K562 (cell line): ENCODE measurements around the gene DTD1. TPM values are rescaled to one million over a fixed set of nuclear protein-coding genes. Genes with fewer than 3 reads are reported as not detected.

Experiments used
- ATAC-seq: fragments of 200-7000 bp; cut with Tn5 transposase; 3 replicates; pipeline ENCODE4 v1.9.1; 2020; ENCODE audit warnings: moderate library complexity
- BruUV-seq: library from RNA; stranded (reverse); fragments of 400-500 nt; replicated peaks from 2 replicates; lab custom pipeline; 2021; lab: Mats Ljungman, UMichigan
- CTCF ChIA-PET: fragments of 300-600 bp; formaldehyde crosslinking; extraction: SDS; loops from one replicate; lab custom pipeline; 2021; ENCODE audit warnings: low intra/inter-chr PET ratio; lab: Yijun Ruan, JAX
- POLR2A ChIA-PET: fragments of 300-600, 350-650 bp; sonication (Branson Sonifier 250); formaldehyde crosslinking; extraction: SDS; loops from one replicate; lab custom pipeline; 2021; ENCODE audit warnings: antibody characterized with exemption, inconsistent platforms; lab: Yijun Ruan, JAX
- DNase-seq, 4 experiments: peaks; one replicate each; pipeline versions ENCODE4 v3.0.0 to v3.0.0-alpha.2; 2011 to 2018; ENCODE audit warnings: low spot score in 3 of 4, mixed read lengths in 3 of 4; ENCODE audit errors: extremely low read depth in 1 of 4
- FAIRE-seq: peaks from 2 replicates; lab custom pipeline; 2011; peaks lifted over from hg19 to GRCh38; lab: Jason Lieb, UNC
- H2AFZ ChIP-seq: 2 replicates; pipeline ENCODE4 v1.6.0; 2011; ENCODE audit warnings: low read depth, low read length, control low read depth, inconsistent platforms
- H3K27ac ChIP-seq: fragments of 200-600 bp; 3 replicates; pipeline ENCODE4 v1.8.0; 2011; ENCODE audit warnings: low read depth, mild to moderate bottlenecking, control low read depth, inconsistent platforms, low read length, moderate library complexity, mixed read lengths; ENCODE audit errors: extremely low read depth
- H3K27me3 ChIP-seq, 2 experiments: fragments of 300-600 bp in 1 of 2; 2 replicates in 1 of 2; 3 replicates in 1 of 2; pipeline versions ENCODE4 v1.6.0 to v1.8.0; 2011; ENCODE audit warnings: inconsistent platforms in 2 of 2, low read length in 2 of 2, mild to moderate bottlenecking in 1 of 2, mixed read lengths in 1 of 2, moderate library complexity in 1 of 2; ENCODE audit not compliant: control insufficient read depth in 2 of 2, insufficient read depth in 2 of 2
- H3K36me3 ChIP-seq: fragments of 300-600 bp; 3 replicates; pipeline ENCODE4 v1.8.0; 2011; ENCODE audit warnings: mild to moderate bottlenecking, low read length, inconsistent platforms; ENCODE audit not compliant: control insufficient read depth, insufficient read depth
- H3K4me1 ChIP-seq, 2 experiments: fragments of 200-600 bp in 1 of 2; replicated peaks in 1 of 2; 2 replicates in 1 of 2; 3 replicates in 1 of 2; pipeline versions ENCODE4 v1.5.1 to v1.8.0; 2011; ENCODE audit warnings: inconsistent platforms in 2 of 2, low read length in 2 of 2, mild to moderate bottlenecking in 1 of 2, mixed read lengths in 1 of 2, moderate library complexity in 1 of 2; ENCODE audit not compliant: control insufficient read depth in 2 of 2, insufficient read depth in 2 of 2
- H3K4me2 ChIP-seq: 2 replicates; pipeline ENCODE4 v1.6.1; 2011; ENCODE audit warnings: low read length, control low read depth, inconsistent platforms, mixed read lengths; ENCODE audit not compliant: insufficient read depth
- H3K4me3 ChIP-seq: fragments of 200-600 bp; sonication (generic), shearing (Covaris generic); 2 replicates; pipeline ENCODE4 v1.5.1; 2016; ENCODE audit warnings: control low read depth, inconsistent platforms
- H3K79me2 ChIP-seq: fragments of 200-600 bp; 3 replicates; pipeline ENCODE4 v1.8.0; 2011; ENCODE audit warnings: low read length, inconsistent platforms; ENCODE audit not compliant: control insufficient read depth, insufficient read depth
- H3K9ac ChIP-seq, 2 experiments: 2 replicates each; pipeline versions ENCODE4 v1.6.0 to v1.6.1; 2011; ENCODE audit warnings: low read depth in 2 of 2, low read length in 2 of 2, control low read depth in 1 of 2, inconsistent platforms in 1 of 2, mild to moderate bottlenecking in 1 of 2, mixed read lengths in 1 of 2; ENCODE audit not compliant: insufficient read depth in 1 of 2
- H3K9me1 ChIP-seq: one replicate; pipeline ENCODE4 v1.6.0; 2011; ENCODE audit warnings: inconsistent platforms, mild to moderate bottlenecking, low read length, moderate library complexity; ENCODE audit not compliant: control insufficient read depth, insufficient read depth
- H3K9me3 ChIP-seq: replicated peaks from 2 replicates; pipeline ENCODE4 v1.5.1; 2011; ENCODE audit warnings: low read depth, low read length, inconsistent platforms; ENCODE audit not compliant: control insufficient read depth, insufficient read depth
- H4K20me1 ChIP-seq: replicated peaks from 2 replicates; pipeline ENCODE4 v1.6.1; 2011; ENCODE audit warnings: low read length, inconsistent platforms, mixed read lengths; ENCODE audit not compliant: control insufficient read depth, insufficient read depth
- CLOCK ChIP-seq: fragments of 250-450 bp; sonication (Bioruptor Pico); IDR thresholded peaks from 2 replicates; pipeline ENCODE4 v1.4.0; 2020; ENCODE audit warnings: mild to moderate bottlenecking, moderate library complexity, borderline replicate concordance
- FUS ChIP-seq: fragments of 200-400 bp; formaldehyde crosslinking; optimal IDR thresholded peaks from 2 replicates; pipeline ENCODE3; 2017; ENCODE audit warnings: low read depth, low read length
- HDAC6 ChIP-seq: IDR thresholded peaks from 2 replicates; pipeline ENCODE4 v1.6.1; 2012; ENCODE audit warnings: low read depth, mild to moderate bottlenecking, control low read depth, inconsistent platforms, low read length, moderate library complexity
- MBD1 ChIP-seq: fragments of 250-450 bp; sonication (Bioruptor Pico); IDR thresholded peaks from 2 replicates; pipeline ENCODE4 v1.8.0; 2022; ENCODE audit warnings: inconsistent platforms
- POLR2G ChIP-seq: fragments of 200-400 bp; formaldehyde crosslinking; IDR thresholded peaks from 2 replicates; pipeline ENCODE4 v1.6.1; 2017; ENCODE audit warnings: low read depth, mild to moderate bottlenecking, antibody characterized with exemption, low read length, moderate library complexity
- PURB ChIP-seq: sonication (generic); formaldehyde crosslinking; IDR thresholded peaks from 2 replicates; pipeline ENCODE4 v1.9.0; 2021; ENCODE audit warnings: low read depth, mild to moderate bottlenecking, missing genetic modification reagents
- SMARCA4 ChIP-seq: fragments of 450-650 bp; IDR thresholded peaks from 2 replicates; pipeline ENCODE4 v1.6.1; 2016
- USF1 ChIP-seq: sonication (generic); formaldehyde crosslinking; IDR thresholded peaks from 2 replicates; pipeline ENCODE4 v1.9.0; 2022; ENCODE audit warnings: mild to moderate bottlenecking, missing genetic modification reagents
- ZBTB5 ChIP-seq: fragments of 450-650 bp; IDR thresholded peaks from 2 replicates; pipeline ENCODE4 v1.6.1; 2017; ENCODE audit warnings: antibody characterized with exemption
- ZNF280B ChIP-seq: fragments of 250-450 bp; sonication (Bioruptor Pico); IDR thresholded peaks from 2 replicates; pipeline ENCODE4 v1.5.1; 2021; ENCODE audit warnings: mild to moderate bottlenecking
- ZNF354B ChIP-seq: fragments of 250-450 bp; sonication (Bioruptor Pico); IDR thresholded peaks from 2 replicates; pipeline ENCODE4 v1.4.0; 2020
- ZNF408 ChIP-seq: fragments of 250-450 bp; sonication (Bioruptor Pico); IDR thresholded peaks from 2 replicates; pipeline ENCODE4 v1.4.0; 2020; ENCODE audit warnings: low read depth, mild to moderate bottlenecking, moderate library complexity
- ZNF57 ChIP-seq: fragments of 450-650 bp; formaldehyde crosslinking; IDR thresholded peaks from 2 replicates; pipeline ENCODE4 v1.4.0; 2020; ENCODE audit warnings: mild to moderate bottlenecking, moderate library complexity
- WGBS: fragments of 100-300 bp; shearing (Covaris generic); methylation state at CpG from one replicate; pipeline ENCODE4 v1.1.6; 2016; ENCODE audit warnings: low coverage, mixed read lengths; ENCODE audit not compliant: insufficient coverage; ENCODE audit errors: missing lambda C conversion rate; 5-methylcytosine and 5-hydroxymethylcytosine counted together
- in situ Hi-C: fragments of 300-500 bp; cut with MboI; formaldehyde crosslinking; loops from 4 replicates; pipeline ENCODE4 v1.15.0; 2018; ENCODE audit warnings: inconsistent platforms, mixed read lengths
- intact Hi-C: fragments of 100-400 bp; cut with micrococcal nuclease; formaldehyde crosslinking; loops from 2 replicates; pipeline ENCODE4 v1.14.2; 2022
- polyA plus RNA-seq, 8 experiments: library from polyadenylated mRNA; depleted of rRNA in 4 of 8; stranded (reverse) in 5 of 8; unstranded in 3 of 8; fragments of >200 nt; fragmentation: Nextera tagmentation in 2 of 8; fragmentation: Illumina TruSeq in 1 of 8; extraction: Ambion mirVana in 2 of 8; extraction: Trizol in 1 of 8; gene quantifications; 2 replicates each; pipeline versions ENCODE4 v1.2.1 to v1.2.3, GENCODE V29; 2011 to 2014; ENCODE audit warnings: inconsistent platforms in 1 of 8, missing spikeins in 1 of 8
- total RNA-seq, 7 experiments: library from RNA; depleted of rRNA in 6 of 7; stranded (reverse); fragments of >200 nt in 6 of 7; fragmentation: Illumina TruSeq in 2 of 7; extraction: Trizol in 2 of 7; gene quantifications; 2 replicates each; pipeline versions ENCODE4 v1.2.1 to v1.2.3, GENCODE V29; 2011 to 2021; ENCODE audit warnings: low replicate concordance in 1 of 7

DTD1 gene
- total and polyA plus RNA-seq, 9 of the 15 experiments (the other 6 are each of a cell fraction or from before 2014, with no cell fraction given), result 5.7 to 28.6 (median 26.8) TPM

- BruUV-seq, result no TSS peak
- peaks cover 0 to 7% of the 10 kb centered on the region in 2 experiments; a peak in 2 of 5 replicates for H3K27me3 ChIP-seq
- no peak for DNase-seq
- in situ Hi-C loops (no loop called here), intact Hi-C loops (no loop called here)
- H3K4me3 ChIP-seq, result no peak overlapping the region
- WGBS, result 2% methylated on average over 9 of the region's 9 CpGs
- ChIA-PET CTCF (no interaction called here), POLR2A (no interaction called here)
- no peak overlapping the region for H2AFZ ChIP-seq
- no peaks in the 10 kb centered on the region for H3K4me1 ChIP-seq
- H3K79me2 ChIP-seq, result no peaks in the 10 kb centered on the region
- FAIRE-seq, result no peak
- no peak for ATAC-seq
- H3K9ac ChIP-seq, result no peak overlapping the region
- no peaks in the 10 kb centered on the region for H3K9me3 ChIP-seq
- H3K4me2 ChIP-seq, result no peak overlapping the region; the same call in 1 of the 2 replicates
- H3K36me3 ChIP-seq, result no peaks in the 10 kb centered on the region
- H3K27ac ChIP-seq, result no peak overlapping the region
- no peaks in the 10 kb centered on the region for H3K9me1 ChIP-seq
- no peaks in the 10 kb centered on the region for H4K20me1 ChIP-seq
- TF ChIP-seq HDAC6, result no peak
- TF ChIP-seq ZNF408 (CRISPR knock-in tag), result no peak
- TF ChIP-seq SMARCA4, result no peak
- TF ChIP-seq FUS, result no peak
- TF ChIP-seq ZNF57 (CRISPR knock-in tag), result no peak
- TF ChIP-seq PURB, result no peak
- TF ChIP-seq ZBTB5, result no peak
- no peak for TF ChIP-seq ZNF280B (CRISPR knock-in tag)
- no peak for TF ChIP-seq MBD1 (CRISPR knock-in tag)
- TF ChIP-seq ZNF354B (CRISPR knock-in tag), result no peak
- TF ChIP-seq CLOCK, result no peak
- TF ChIP-seq USF1 (CRISPR knock-in tag), result no peak
- TF ChIP-seq POLR2G, result no peak
Measured at GRCh38 chr20:18780385-18781130, 192.7 kb downstream of the DTD1 start.
